Memory B cell (primary cell): Measurements from ENCODE around the gene EPHA7.

Experiments
- ATAC-seq: fragments of 150-1000 bp; cut with Tn5 transposase; 2 replicates; pipeline ENCODE4 v1.10.0; 2021; ENCODE audit warnings: low read depth, mild to moderate bottlenecking, moderate library complexity
- DNase-seq, 2 donors: peaks; one replicate each; pipeline ENCODE4 v3.0.0; 2022; ENCODE audit warnings: low spot score in 2 of 2
- H3K27ac Mint-ChIP-seq: one replicate; pipeline ENCODE4 v1.8.0; 2022; ENCODE audit warnings: mild to moderate bottlenecking, moderate library complexity, mixed read lengths
- H3K27me3 Mint-ChIP-seq: one replicate; pipeline ENCODE4 v1.8.0; 2022; ENCODE audit warnings: mixed read lengths
- H3K36me3 Mint-ChIP-seq: one replicate; pipeline ENCODE4 v1.8.0; 2022; ENCODE audit warnings: mild to moderate bottlenecking, mixed read lengths
- H3K4me1 Mint-ChIP-seq: one replicate; pipeline ENCODE4 v1.8.0; 2022; ENCODE audit warnings: mixed read lengths
- H3K4me3 Mint-ChIP-seq: one replicate; pipeline ENCODE4 v1.8.0; 2022; ENCODE audit warnings: mild to moderate bottlenecking, moderate library complexity, mixed read lengths
- H3K9me3 Mint-ChIP-seq: one replicate; pipeline ENCODE4 v1.8.0; 2022; ENCODE audit warnings: mixed read lengths

The EPHA7 gene

DNA sequence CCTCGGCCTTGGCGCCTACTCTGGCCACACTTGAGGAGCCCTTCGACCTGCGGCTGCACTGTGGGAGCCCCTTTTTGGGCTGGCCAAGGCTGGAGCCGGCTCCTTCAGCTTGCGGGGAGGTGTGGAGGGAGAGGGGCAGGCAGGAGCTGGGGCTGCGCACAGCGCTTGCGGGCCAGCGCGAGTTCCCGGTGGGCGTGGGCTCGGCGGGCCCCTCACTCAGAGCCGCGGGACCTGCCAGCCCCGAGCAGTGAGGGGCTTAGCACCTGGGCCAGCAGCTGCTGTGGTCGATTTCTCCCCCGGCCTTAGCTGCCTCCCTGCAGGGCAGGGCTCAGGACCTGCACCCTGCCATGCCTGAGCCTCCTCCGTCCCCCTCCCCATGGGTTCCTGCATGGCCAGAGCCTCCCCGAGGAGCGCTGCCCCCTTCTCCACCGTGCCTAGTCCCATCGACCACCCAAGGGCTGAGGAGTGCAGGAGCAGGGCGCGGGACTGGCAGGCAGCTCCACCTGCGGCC lies 136.8 kb downstream of the EPHA7 start:
- H3K9me3 Mint-ChIP-seq, result peaks cover 4% of the 10 kb centered on the region
- no peak for ATAC-seq
- DNase-seq, result no peak

GRCh38 chr6:93278241-93278640 lies 141.1 kb downstream of the EPHA7 start:
- no peaks in the 10 kb centered on the region for H3K4me1 Mint-ChIP-seq
- ATAC-seq, result no peak

More for the DNA sequence above, 136.8 kb downstream of the EPHA7 start:
- H3K27ac Mint-ChIP-seq, result no peak overlapping the region
- no peaks in the 10 kb centered on the region for H3K4me1 Mint-ChIP-seq
- H3K36me3 Mint-ChIP-seq, result no peaks in the 10 kb centered on the region
- H3K27me3 Mint-ChIP-seq, result no peaks in the 10 kb centered on the region
- no peak overlapping the region for H3K4me3 Mint-ChIP-seq

DNA sequence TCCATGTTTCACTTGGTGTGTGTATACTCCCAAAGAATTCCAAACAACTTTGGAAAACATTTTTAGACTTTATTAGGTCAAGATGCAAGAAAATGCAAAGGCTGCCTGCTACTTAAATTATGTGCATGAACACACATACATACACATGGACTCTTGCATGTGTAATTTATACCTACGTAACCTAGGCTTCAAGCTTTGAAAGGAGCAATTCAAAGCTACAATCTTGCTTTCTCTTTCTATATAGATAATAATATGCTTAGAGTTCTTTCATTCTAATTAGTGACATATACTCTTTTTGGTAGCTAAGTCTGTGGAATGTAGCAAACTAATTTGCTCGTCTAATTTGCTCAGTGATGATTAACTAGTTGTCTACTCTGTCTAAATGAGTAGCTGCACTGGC lies 146.5 kb downstream of the EPHA7 start:
- Mint-ChIP-seq H3K4me3 (no peak overlapping the region), H3K27me3 (no peaks in the 10 kb centered on the region), H3K4me1 (no peaks in the 10 kb centered on the region), H3K27ac (no peak overlapping the region), H3K36me3 (no peaks in the 10 kb centered on the region), H3K9me3 (no peaks in the 10 kb centered on the region)
- ATAC-seq (no peak), DNase-seq (no peak)

More at GRCh38 chr6:93278241-93278640, 141.1 kb downstream of the EPHA7 start:
- Mint-ChIP-seq H3K27me3 (no peaks in the 10 kb centered on the region), H3K4me3 (no peak overlapping the region), H3K9me3 (no peaks in the 10 kb centered on the region), H3K27ac (no peak overlapping the region), H3K36me3 (no peaks in the 10 kb centered on the region)
- DNase-seq, result no peak

GRCh38 chr6:93272211-93272610 lies 147.1 kb downstream of the EPHA7 start:
- no peaks in the 10 kb centered on the region for H3K36me3 Mint-ChIP-seq
- H3K27ac Mint-ChIP-seq, result no peak overlapping the region
- DNase-seq, result no peak
- H3K4me1 Mint-ChIP-seq, result no peaks in the 10 kb centered on the region
- H3K9me3 Mint-ChIP-seq, result no peaks in the 10 kb centered on the region
- no peak overlapping the region for H3K4me3 Mint-ChIP-seq
- no peak for ATAC-seq
- H3K27me3 Mint-ChIP-seq, result no peaks in the 10 kb centered on the region

DNA sequence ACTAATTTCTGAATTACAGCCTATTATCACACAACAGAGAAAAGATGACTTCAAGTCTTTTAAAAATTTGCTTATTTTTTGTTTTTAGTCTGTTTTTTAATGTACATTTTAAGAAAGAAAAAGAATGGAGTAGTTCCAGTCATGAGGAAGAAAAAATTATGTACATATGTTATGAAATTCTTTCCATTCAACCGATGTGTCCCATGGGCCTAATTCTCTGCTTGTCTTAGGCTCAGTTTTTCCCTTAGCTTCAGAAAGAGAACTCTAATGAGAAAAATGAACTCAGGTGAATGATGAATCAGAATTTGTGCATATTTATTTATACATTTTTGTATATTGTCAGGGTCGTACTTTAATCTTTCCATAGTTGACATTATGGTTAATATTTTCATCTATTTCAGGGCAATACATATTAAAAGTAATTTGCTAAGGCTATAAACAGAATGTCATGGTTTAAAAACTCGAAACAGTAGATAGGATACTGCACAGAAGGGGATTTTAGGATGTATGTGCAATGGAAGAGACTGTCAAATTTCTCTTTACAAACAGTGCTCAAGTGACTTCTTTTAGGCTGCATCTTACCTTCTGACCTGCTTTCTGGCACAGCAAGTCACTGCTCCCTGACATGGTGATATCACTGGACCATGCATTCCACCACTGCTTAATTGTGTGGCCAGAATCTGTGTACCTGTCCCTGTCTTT lies 153.1 kb downstream of the EPHA7 start:
- H3K36me3 Mint-ChIP-seq, result no peaks in the 10 kb centered on the region
- H3K27ac Mint-ChIP-seq, result no peak overlapping the region
- no peaks in the 10 kb centered on the region for H3K9me3 Mint-ChIP-seq
- H3K4me3 Mint-ChIP-seq, result no peak overlapping the region
- no peak for ATAC-seq
- H3K4me1 Mint-ChIP-seq, result no peaks in the 10 kb centered on the region
- no peaks in the 10 kb centered on the region for H3K27me3 Mint-ChIP-seq
- DNase-seq, result no peak

- Mint-ChIP-seq H3K4me3 (no peak overlapping the region), H3K27me3 (no peaks in the 10 kb centered on the region), H3K4me1 (no peaks in the 10 kb centered on the region), H3K36me3 (no peaks in the 10 kb centered on the region), H3K27ac (no peak overlapping the region), H3K9me3 (peaks cover 1% of the 10 kb centered on the region)
- ATAC-seq, result no peak
- DNase-seq, result no peak
These were observed 158.5 kb downstream of the EPHA7 start for GRCh38 chr6:93260881-93261280.

- H3K27me3 Mint-ChIP-seq, result no peaks in the 10 kb centered on the region
- H3K4me1 Mint-ChIP-seq, result no peaks in the 10 kb centered on the region
- DNase-seq (no peak), ATAC-seq (no peak)
- H3K4me3 Mint-ChIP-seq, result no peak overlapping the region
- no peak overlapping the region for H3K27ac Mint-ChIP-seq
- H3K9me3 Mint-ChIP-seq, result peaks cover 1% of the 10 kb centered on the region
- no peaks in the 10 kb centered on the region for H3K36me3 Mint-ChIP-seq
These were observed 160.0 kb downstream of the EPHA7 start for GRCh38 chr6:93259332-93259731.

DNA sequence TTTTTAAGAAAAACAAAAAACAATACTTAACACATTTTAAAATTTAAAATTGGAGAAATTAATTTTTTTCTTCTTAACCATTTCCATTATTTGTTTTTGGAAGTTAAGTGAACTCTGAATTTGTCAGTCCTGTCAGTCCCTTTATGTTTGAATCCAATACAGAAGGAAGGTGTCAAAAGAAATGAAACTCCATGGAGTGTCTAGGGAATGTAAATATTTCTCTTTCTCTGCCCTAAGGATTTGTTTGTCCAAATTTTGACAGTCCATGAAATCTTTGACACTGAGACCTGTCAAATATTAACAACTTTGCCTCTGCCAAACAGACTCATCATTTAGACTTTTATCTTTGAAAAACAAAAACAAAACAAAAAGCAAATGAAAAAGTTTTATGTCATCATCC lies 166.4 kb downstream of the EPHA7 start:
- H3K4me1 Mint-ChIP-seq, result no peaks in the 10 kb centered on the region
- no peak overlapping the region for H3K27ac Mint-ChIP-seq
- no peaks in the 10 kb centered on the region for H3K27me3 Mint-ChIP-seq
- H3K4me3 Mint-ChIP-seq, result no peak overlapping the region
- peaks cover 3% of the 10 kb centered on the region for H3K9me3 Mint-ChIP-seq
- ATAC-seq, result no peak
- no peak for DNase-seq
- H3K36me3 Mint-ChIP-seq, result no peaks in the 10 kb centered on the region

DNA sequence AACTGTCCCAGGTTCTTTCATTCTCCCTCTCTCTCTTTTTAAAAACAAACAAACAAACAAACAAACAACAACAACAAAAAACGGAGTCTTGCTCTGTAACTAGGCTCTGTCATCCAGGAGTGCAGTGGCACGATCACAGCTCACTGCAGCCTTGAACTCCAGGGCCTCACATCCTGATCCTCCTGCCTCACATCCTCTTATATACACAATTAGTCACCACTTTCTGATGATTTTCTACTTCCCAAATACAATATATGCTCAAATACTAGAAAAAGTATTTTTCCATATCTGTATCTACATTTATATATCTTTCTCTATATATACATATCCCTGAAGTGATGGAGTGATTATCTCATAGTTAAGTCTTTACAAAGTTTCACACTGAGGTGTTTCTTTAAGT lies 170.7 kb downstream of the EPHA7 start:
- Mint-ChIP-seq H3K27ac (no peak overlapping the region), H3K4me1 (no peaks in the 10 kb centered on the region), H3K9me3 (peaks cover 4% of the 10 kb centered on the region), H3K27me3 (no peaks in the 10 kb centered on the region), H3K4me3 (no peak overlapping the region), H3K36me3 (no peaks in the 10 kb centered on the region)
- DNase-seq, result no peak
- no peak for ATAC-seq

DNA sequence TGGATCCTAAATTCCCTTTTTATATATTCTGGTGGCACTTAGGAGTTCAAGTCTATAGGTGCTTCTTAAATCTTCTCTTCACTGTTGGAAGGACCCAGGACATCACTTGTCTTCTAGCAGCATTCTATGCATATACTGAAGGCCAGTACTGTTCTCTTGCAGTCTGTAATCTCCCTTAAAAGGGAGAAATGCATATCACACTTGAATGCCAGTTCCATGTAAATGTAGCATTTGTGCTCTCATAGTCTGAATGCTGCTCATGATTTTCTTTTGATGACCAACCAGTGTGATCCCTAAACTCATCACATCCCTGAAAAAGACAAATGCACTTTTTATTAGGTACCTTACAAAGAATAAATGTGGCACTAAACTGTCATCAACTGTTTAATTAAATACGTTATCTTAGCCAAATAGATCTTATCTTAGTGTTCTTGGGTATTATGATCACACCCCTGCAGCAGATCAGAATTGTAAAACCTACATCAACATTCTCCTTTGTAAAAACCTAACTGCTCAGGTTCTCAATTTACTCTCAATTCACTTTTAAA lies 176.1 kb downstream of the EPHA7 start:
- no peak overlapping the region for H3K4me3 Mint-ChIP-seq

GRCh38 chr6:93242049-93242448 lies 177.3 kb downstream of the EPHA7 start:
- Mint-ChIP-seq H3K27me3 (no peaks in the 10 kb centered on the region), H3K36me3 (no peaks in the 10 kb centered on the region), H3K9me3 (peaks cover 4% of the 10 kb centered on the region), H3K4me1 (no peaks in the 10 kb centered on the region), H3K4me3 (no peak overlapping the region), H3K27ac (no peak overlapping the region)
- ATAC-seq, result no peak
- no peak for DNase-seq

More for the DNA sequence above, 176.1 kb downstream of the EPHA7 start:
- H3K27ac Mint-ChIP-seq, result no peak overlapping the region
- no peak for ATAC-seq
- no peak for DNase-seq
- H3K36me3 Mint-ChIP-seq, result no peaks in the 10 kb centered on the region
- no peaks in the 10 kb centered on the region for H3K27me3 Mint-ChIP-seq
- H3K9me3 Mint-ChIP-seq, result peaks cover 5% of the 10 kb centered on the region
- no peaks in the 10 kb centered on the region for H3K4me1 Mint-ChIP-seq

DNA sequence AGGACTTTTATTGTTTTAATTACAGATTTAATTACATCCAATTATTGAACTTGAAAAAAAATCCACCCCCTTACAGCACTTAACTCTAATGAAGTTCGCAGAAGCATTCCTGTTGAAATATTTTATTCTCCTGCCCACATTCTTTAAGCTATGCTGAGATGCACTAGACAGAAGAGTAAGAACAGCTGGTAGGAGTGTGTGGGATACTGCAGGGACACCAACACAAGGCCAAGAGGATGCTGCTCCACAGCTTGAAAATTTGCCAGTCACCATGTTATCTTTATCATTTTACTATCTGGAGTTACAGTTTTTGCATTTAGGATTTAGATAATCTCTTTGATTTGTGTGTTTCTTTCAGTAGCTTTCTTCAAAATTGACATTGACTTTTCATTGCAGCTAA lies 180.7 kb downstream of the EPHA7 start:
- Mint-ChIP-seq H3K4me1 (no peaks in the 10 kb centered on the region), H3K36me3 (no peaks in the 10 kb centered on the region), H3K4me3 (no peak overlapping the region), H3K9me3 (peaks cover 10% of the 10 kb centered on the region), H3K27ac (no peak overlapping the region), H3K27me3 (no peaks in the 10 kb centered on the region)
- DNase-seq, result no peak
- ATAC-seq, result no peak

DNA sequence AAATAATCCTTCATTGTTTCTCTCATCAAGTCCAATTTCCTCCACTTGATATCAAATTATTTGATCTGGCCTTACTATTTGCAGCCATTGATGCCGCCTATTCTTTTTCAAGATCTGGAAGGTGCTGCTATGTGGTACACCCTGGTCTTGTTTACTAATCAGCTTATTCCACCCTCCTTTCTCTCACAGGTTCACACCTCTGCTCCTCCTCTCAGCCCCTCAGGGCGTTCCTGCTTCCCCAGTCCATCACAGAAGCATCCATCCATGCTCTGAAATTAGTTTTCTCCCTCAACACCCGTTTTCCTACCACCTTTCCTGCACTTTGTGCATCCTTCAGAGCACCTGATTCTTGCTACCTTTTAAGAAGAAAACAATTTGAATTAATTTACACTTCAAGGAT lies 183.6 kb downstream of the EPHA7 start:
- H3K27me3 Mint-ChIP-seq, result no peaks in the 10 kb centered on the region
- peaks cover 10% of the 10 kb centered on the region for H3K9me3 Mint-ChIP-seq
- H3K36me3 Mint-ChIP-seq, result no peaks in the 10 kb centered on the region

GRCh38 chr6:93226822-93227221 lies 192.5 kb downstream of the EPHA7 start:
- Mint-ChIP-seq H3K9me3 (no peaks in the 10 kb centered on the region), H3K27ac (no peak overlapping the region), H3K36me3 (no peaks in the 10 kb centered on the region), H3K4me3 (no peak overlapping the region), H3K27me3 (no peaks in the 10 kb centered on the region), H3K4me1 (no peaks in the 10 kb centered on the region)
- DNase-seq, result no peak
- ATAC-seq, result no peak

More for the DNA sequence above, 183.6 kb downstream of the EPHA7 start:
- ATAC-seq, result no peak
- Mint-ChIP-seq H3K4me1 (no peaks in the 10 kb centered on the region), H3K27ac (no peak overlapping the region), H3K4me3 (no peak overlapping the region)
- no peak for DNase-seq
